Omental fat pad (tissue), 4 donors: Measurements from ENCODE around the gene GPLD1. TPM values are rescaled to one million over a fixed set of nuclear protein-coding genes. Genes with fewer than 3 reads are reported as not detected.

Source experiments
- ATAC-seq: fragments of 150-250 bp; one replicate; pipeline ENCODE4 v1.9.1; 2016; ENCODE audit warnings: mild to moderate bottlenecking, moderate library complexity; ENCODE audit not compliant: low FRiP score
- DNase-seq: peaks from one replicate; pipeline ENCODE4 v3.0.0-alpha.2; 2019; ENCODE audit warnings: low spot score
- total RNA-seq, 4 donors: library from RNA; depleted of rRNA; stranded (reverse); fragments of >200 nt; gene quantifications; one replicate each; pipeline ENCODE4 v1.1.0, GENCODE V29; 2016
- TF ChIP-seq, protein P1 (sequence below), 3 donors: fragments of 450-650 bp; IDR thresholded peaks; one replicate each; pipeline ENCODE4 v1.5.1; 2016 to 2017; ENCODE audit warnings: antibody characterized with exemption in 3 of 3, mild to moderate bottlenecking in 3 of 3, moderate library complexity in 2 of 3

Gene GPLD1
- total RNA-seq, 4 donors from 2014 or later, result 3.6 to 9.7 (median 5.5) TPM

DNA sequence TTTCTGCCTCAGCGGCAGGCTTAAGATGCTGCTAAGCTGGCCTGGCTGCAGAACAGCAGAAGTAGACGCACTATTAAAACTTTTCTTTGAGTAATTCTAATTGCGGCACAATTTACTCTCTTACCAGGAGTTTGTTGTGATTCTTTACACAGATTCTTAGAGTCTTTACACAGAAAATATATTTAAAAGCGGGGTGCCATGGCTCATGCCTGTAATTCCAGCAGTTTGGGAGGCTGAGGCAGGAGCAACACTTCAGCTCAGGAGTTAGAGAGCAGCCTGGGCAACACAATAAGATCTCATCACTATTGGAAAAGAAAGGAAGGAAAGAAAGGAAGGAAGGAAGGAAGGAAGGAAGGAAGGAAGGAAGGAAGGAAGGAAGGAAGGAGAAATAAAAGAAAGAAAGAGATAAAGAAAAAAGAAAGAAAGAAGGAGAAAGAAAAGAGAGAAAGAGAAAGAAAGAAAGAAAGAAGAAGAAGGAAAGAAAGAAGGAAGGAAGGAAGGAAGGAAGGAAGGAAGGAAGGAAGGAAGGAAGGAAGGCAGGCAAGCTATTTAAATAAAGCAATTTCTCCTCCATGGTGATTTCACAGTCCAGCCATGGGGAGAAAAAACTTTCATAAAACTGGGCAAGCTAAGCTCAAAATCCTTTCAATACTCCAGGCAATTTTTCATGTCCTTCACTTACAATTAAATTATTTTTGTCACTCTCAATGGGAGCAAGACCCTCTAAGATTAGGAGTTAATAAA lies 107.7 kb downstream of the GPLD1 start:
- DNase-seq, result no peak
- TF ChIP-seq, protein P1, sequence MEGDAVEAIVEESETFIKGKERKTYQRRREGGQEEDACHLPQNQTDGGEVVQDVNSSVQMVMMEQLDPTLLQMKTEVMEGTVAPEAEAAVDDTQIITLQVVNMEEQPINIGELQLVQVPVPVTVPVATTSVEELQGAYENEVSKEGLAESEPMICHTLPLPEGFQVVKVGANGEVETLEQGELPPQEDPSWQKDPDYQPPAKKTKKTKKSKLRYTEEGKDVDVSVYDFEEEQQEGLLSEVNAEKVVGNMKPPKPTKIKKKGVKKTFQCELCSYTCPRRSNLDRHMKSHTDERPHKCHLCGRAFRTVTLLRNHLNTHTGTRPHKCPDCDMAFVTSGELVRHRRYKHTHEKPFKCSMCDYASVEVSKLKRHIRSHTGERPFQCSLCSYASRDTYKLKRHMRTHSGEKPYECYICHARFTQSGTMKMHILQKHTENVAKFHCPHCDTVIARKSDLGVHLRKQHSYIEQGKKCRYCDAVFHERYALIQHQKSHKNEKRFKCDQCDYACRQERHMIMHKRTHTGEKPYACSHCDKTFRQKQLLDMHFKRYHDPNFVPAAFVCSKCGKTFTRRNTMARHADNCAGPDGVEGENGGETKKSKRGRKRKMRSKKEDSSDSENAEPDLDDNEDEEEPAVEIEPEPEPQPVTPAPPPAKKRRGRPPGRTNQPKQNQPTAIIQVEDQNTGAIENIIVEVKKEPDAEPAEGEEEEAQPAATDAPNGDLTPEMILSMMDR (IDR thresholded peaks at IDR 0.05), result no peak
- ATAC-seq, result no peak

DNA sequence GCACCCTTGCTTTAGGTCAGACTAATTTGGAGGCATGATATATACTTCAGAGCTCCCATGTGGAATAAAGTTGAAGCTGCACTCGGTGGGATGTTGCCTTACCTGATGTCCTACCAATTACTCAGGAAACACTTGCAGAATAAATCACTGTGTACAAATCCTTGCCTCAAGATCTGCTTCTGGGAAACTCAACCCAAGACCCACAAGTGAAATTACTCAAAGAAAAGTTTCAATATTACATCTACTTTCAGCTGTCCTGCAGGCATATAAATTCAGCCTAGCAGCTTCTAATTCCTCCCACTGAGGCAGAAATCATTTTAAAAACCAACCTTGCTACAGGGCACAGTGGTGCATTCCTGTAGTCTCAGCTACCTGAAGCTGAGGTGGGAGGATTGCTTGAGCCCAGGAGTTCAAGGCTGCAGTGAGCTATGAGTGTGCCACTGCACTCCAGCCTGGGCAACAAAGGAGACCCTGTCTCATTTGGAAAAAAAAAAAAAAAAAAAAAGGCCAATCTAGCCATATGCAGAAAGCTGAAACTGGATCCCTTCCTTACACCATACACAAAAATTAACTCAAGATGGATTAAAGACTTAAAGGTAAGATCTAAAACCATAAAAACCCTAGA lies 110.8 kb downstream of the GPLD1 start:
- TF ChIP-seq, protein P1 (IDR thresholded peaks at IDR 0.05), result no peak
- no peak for DNase-seq
- ATAC-seq, result no peak

Other genes with a start within 250 kb of the GPLD1 start
- under 1 TPM in 1 of 4 donors, not detected in 3; 0.09 TPM for gene DCDC2, start 131.5 kb downstream of the GPLD1 start, total RNA-seq
- 10 to 100 TPM; 22.8 to 27.5 (median 24.8) TPM for gene MRS2, start 86.6 kb downstream of the GPLD1 start, total RNA-seq
- 1 to 10 TPM; 3.8 to 6.1 (median 4.9) TPM for gene ALDH5A1, start 5.4 kb upstream of the GPLD1 start, total RNA-seq
- under 1 TPM; 0.09 to 0.16 (median 0.12) TPM for gene KIAA0319, start 156.6 kb upstream of the GPLD1 start, total RNA-seq
- gene TDP2, start 177.3 kb upstream of the GPLD1 start, total RNA-seq, result 10 to 100 TPM; 24.0 to 40.2 (median 33.1) TPM
- 10 to 100 TPM in 1 of 4 donors, 1 to 10 TPM in 3; 5.8 to 10.4 (median 7.7) TPM for gene ACOT13, start 177.5 kb upstream of the GPLD1 start, total RNA-seq
- 10 to 100 TPM; 54.4 to 81.3 (median 78.4) TPM for gene C6orf62, start 229.6 kb upstream of the GPLD1 start, total RNA-seq